OCI-LY1 (cell line): Measurements from ENCODE around the gene TCL1A.

Experiments used
- H2AFZ ChIP-seq: fragments of 200-600 bp; sonication (generic), shearing (Covaris generic); 2 replicates; pipeline ENCODE4 v1.6.0; 2014; ENCODE audit warnings: antibody characterized with exemption, mild to moderate bottlenecking, low read length
- H3F3A ChIP-seq: fragments of 200-600 bp; sonication (generic), shearing (Covaris generic); 2 replicates; pipeline ENCODE4 v1.6.0; 2014; ENCODE audit warnings: mild to moderate bottlenecking, antibody characterized with exemption, low read length, moderate library complexity; ENCODE audit not compliant: insufficient read depth
- H3K27ac ChIP-seq: fragments of 200-600 bp; sonication (generic); 2 replicates; pipeline ENCODE4 v1.5.1; 2014; ENCODE audit warnings: low read length, mixed run types, mild to moderate bottlenecking, low read depth; ENCODE audit not compliant: poor library complexity, severe bottlenecking
- H3K27me3 ChIP-seq: fragments of 200-600 bp; sonication (generic); 2 replicates; pipeline ENCODE4 v1.6.0; 2014; ENCODE audit warnings: antibody characterized with exemption, mild to moderate bottlenecking, low read length, moderate library complexity; ENCODE audit not compliant: insufficient read depth
- H3K36me3 ChIP-seq: fragments of 200-600 bp; sonication (generic); 2 replicates; pipeline ENCODE4 v1.6.1; 2014; ENCODE audit warnings: mild to moderate bottlenecking, antibody characterized with exemption, low read length, moderate library complexity, mixed read lengths; ENCODE audit not compliant: insufficient read depth
- H3K4me1 ChIP-seq: fragments of 200-600 bp; sonication (generic); 2 replicates; pipeline ENCODE4 v1.5.1; 2014; ENCODE audit warnings: mild to moderate bottlenecking, low read length, moderate library complexity; ENCODE audit not compliant: insufficient read depth, severe bottlenecking
- H3K4me2 ChIP-seq: fragments of 200-600 bp; sonication (generic), shearing (Covaris generic); 2 replicates; pipeline ENCODE4 v1.6.1; 2014; ENCODE audit warnings: low read length
- H3K4me3 ChIP-seq: fragments of 200-600 bp; sonication (generic); 2 replicates; pipeline ENCODE4 v1.5.1; 2014; ENCODE audit warnings: low read length, low read depth, mild to moderate bottlenecking, mixed read lengths; ENCODE audit not compliant: poor library complexity, severe bottlenecking
- H3K79me2 ChIP-seq: fragments of 200-600 bp; shearing (Covaris generic); 2 replicates; pipeline ENCODE4 v1.6.1; 2016; ENCODE audit warnings: mixed run types, low read length, mixed read lengths; ENCODE audit not compliant: insufficient read depth
- H3K9ac ChIP-seq: fragments of 200-600 bp; sonication (generic), shearing (Covaris generic); 2 replicates; pipeline ENCODE4 v1.6.1; 2014; ENCODE audit warnings: mild to moderate bottlenecking, low read length, mixed read lengths
- H3K9me2 ChIP-seq: fragments of 200-600 bp; sonication (generic), shearing (Covaris generic); 2 replicates; pipeline ENCODE4 v1.6.1; 2014; ENCODE audit warnings: low read depth, mild to moderate bottlenecking, low read length, mixed read lengths
- H3K9me3 ChIP-seq: fragments of 200-600 bp; shearing (Covaris generic); 2 replicates; pipeline ENCODE4 v1.6.1; 2014; ENCODE audit warnings: low read length, mixed read lengths
- H4K20me1 ChIP-seq: fragments of 200-600 bp; sonication (generic), shearing (Covaris generic); 2 replicates; pipeline ENCODE4 v1.6.0; 2016; ENCODE audit warnings: mild to moderate bottlenecking, low read length; ENCODE audit not compliant: insufficient read depth
- EZH2 ChIP-seq: fragments of 200-600 bp; sonication (generic), shearing (Covaris generic); IDR thresholded peaks from 2 replicates; pipeline ENCODE4 v1.8.0; 2017; ENCODE audit warnings: borderline replicate concordance, mixed run types, mild to moderate bottlenecking, antibody characterized with exemption, low read length, moderate library complexity, mixed read lengths
- TF ChIP-seq, protein P1 (sequence below): fragments of 200-600 bp; sonication (generic), shearing (Covaris generic); IDR thresholded peaks from 2 replicates; pipeline ENCODE4 v1.5.1; 2017; ENCODE audit warnings: mild to moderate bottlenecking, antibody characterized with exemption, low read length, moderate library complexity, mixed read lengths

TCL1A gene

GRCh38 chr14:95756751-95757150, 42.8 kb upstream of the TCL1A start:
- no peak overlapping the region for H3K4me2 ChIP-seq
- no peaks in the 10 kb centered on the region for H3K27me3 ChIP-seq
- H3K9ac ChIP-seq = no peak overlapping the region
- no peak overlapping the region for H3K27ac ChIP-seq
- no peaks in the 10 kb centered on the region for H3K79me2 ChIP-seq
- no peaks in the 10 kb centered on the region for H4K20me1 ChIP-seq
- no peaks in the 10 kb centered on the region for H3F3A ChIP-seq
- H3K9me3 ChIP-seq = no peaks in the 10 kb centered on the region
- H3K4me1 ChIP-seq = no peaks in the 10 kb centered on the region
- H3K4me3 ChIP-seq = no peak overlapping the region
- H3K36me3 ChIP-seq = no peaks in the 10 kb centered on the region
- TF ChIP-seq, protein P1, sequence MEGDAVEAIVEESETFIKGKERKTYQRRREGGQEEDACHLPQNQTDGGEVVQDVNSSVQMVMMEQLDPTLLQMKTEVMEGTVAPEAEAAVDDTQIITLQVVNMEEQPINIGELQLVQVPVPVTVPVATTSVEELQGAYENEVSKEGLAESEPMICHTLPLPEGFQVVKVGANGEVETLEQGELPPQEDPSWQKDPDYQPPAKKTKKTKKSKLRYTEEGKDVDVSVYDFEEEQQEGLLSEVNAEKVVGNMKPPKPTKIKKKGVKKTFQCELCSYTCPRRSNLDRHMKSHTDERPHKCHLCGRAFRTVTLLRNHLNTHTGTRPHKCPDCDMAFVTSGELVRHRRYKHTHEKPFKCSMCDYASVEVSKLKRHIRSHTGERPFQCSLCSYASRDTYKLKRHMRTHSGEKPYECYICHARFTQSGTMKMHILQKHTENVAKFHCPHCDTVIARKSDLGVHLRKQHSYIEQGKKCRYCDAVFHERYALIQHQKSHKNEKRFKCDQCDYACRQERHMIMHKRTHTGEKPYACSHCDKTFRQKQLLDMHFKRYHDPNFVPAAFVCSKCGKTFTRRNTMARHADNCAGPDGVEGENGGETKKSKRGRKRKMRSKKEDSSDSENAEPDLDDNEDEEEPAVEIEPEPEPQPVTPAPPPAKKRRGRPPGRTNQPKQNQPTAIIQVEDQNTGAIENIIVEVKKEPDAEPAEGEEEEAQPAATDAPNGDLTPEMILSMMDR = no peak
- TF ChIP-seq EZH2 = no peak
- H2AFZ ChIP-seq = no peak overlapping the region
- H3K9me2 ChIP-seq = no peaks in the 10 kb centered on the region

GRCh38 chr14:95756127-95756526, 42.2 kb upstream of the TCL1A start:
- Histone ChIP-seq H3K9ac (no peak overlapping the region), H3K27me3 (0 out of 2 replicates have a peak, but pooled peaks cover under 1% of the 10 kb centered on the region), H3K36me3 (no peaks in the 10 kb centered on the region), H3F3A (no peaks in the 10 kb centered on the region), H3K79me2 (no peaks in the 10 kb centered on the region), H3K4me2 (no peak overlapping the region), H3K9me2 (no peaks in the 10 kb centered on the region), H4K20me1 (no peaks in the 10 kb centered on the region), H2AFZ (no peak overlapping the region), H3K9me3 (no peaks in the 10 kb centered on the region), H3K27ac (no peak overlapping the region), H3K4me3 (no peak overlapping the region), H3K4me1 (no peaks in the 10 kb centered on the region)
- TF ChIP-seq, protein P1 = no peak
- TF ChIP-seq EZH2 = no peak

DNA sequence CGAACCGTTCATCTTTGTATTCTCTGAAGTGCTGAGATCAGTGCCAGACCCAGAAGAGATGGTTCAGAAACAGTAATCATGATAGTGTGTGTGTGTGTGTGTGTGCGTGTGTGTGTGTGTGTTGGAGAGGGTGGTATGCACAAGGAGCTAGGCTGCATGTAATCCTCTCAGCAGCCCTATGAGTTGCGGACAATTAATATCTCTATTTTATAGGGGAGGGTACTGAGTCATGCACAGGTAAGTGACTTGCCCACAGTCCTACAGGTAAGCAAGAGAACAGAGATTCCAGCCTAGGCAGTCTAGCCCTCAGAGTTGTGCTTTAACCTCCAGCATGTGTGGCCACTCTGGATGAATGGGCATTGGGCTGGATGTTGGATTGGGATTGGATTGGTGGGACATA, 27.9 kb upstream of the TCL1A start:
- H3F3A ChIP-seq = no peaks in the 10 kb centered on the region
- peaks cover 6% of the 10 kb centered on the region for H3K9me3 ChIP-seq
- H3K79me2 ChIP-seq = no peaks in the 10 kb centered on the region
- H3K36me3 ChIP-seq = no peaks in the 10 kb centered on the region; the same call in 1 of the 2 replicates
- H2AFZ ChIP-seq = no peak overlapping the region
- H3K4me3 ChIP-seq = no peak overlapping the region
- H4K20me1 ChIP-seq = no peaks in the 10 kb centered on the region
- no peak overlapping the region for H3K4me2 ChIP-seq
- H3K9me2 ChIP-seq = no peaks in the 10 kb centered on the region
- TF ChIP-seq, protein P1 = no peak
- no peak overlapping the region for H3K27ac ChIP-seq
- no peaks in the 10 kb centered on the region for H3K4me1 ChIP-seq
- peaks cover 6% of the 10 kb centered on the region for H3K27me3 ChIP-seq
- no peak overlapping the region for H3K9ac ChIP-seq
